Measurements from ENCODE around the gene POR.
"Not testable (repeated sequence)": the region's sequence is repeated elsewhere in the genome, so short reads cannot be mapped to it uniquely, and the experiment has no call there.

The POR gene

GRCh38 chr7:75914655-75915415 lies at the start of gene POR:
POR (plus strand) TSS chr7:75915155; CDS start chr7:75954002, 38,847 bp downstream.
- peak; percentile 98 for DNase-seq (ENCODE audit: low spot score)

- DNase-seq (ENCODE audit: low spot score) = no peak
Observed at GRCh38 chr7:75866114-75866488, 48.9 kb upstream of the POR start.

GRCh38 chr7:75866489-75867389 lies 48.2 kb upstream of the POR start:
- peak; percentile 79 for DNase-seq (ENCODE audit: low spot score)

- no peak for DNase-seq (ENCODE audit: low spot score)
Observed at GRCh38 chr7:75867390-75867717, 47.6 kb upstream of the POR start.

GRCh38 chr7:75868153-75868552 lies 46.8 kb upstream of the POR start:
- DNase-seq (ENCODE audit: low spot score) = no peak

GRCh38 chr7:75869776-75870379 lies 45.1 kb upstream of the POR start:
- DNase-seq (ENCODE audit: low spot score) = no peak

GRCh38 chr7:75870557-75871161 lies 44.3 kb upstream of the POR start:
- DNase-seq (ENCODE audit: low spot score) = no peak

- DNase-seq (ENCODE audit: low spot score) = no peak
Observed at GRCh38 chr7:75872073-75872782, 42.7 kb upstream of the POR start.

GRCh38 chr7:75874180-75874579 lies 40.8 kb upstream of the POR start:
- DNase-seq (ENCODE audit: low spot score) = not testable (repeated sequence)

GRCh38 chr7:75875113-75876080 lies 39.6 kb upstream of the POR start:
- DNase-seq (ENCODE audit: low spot score) = no peak

GRCh38 chr7:75876126-75876881 lies 38.7 kb upstream of the POR start:
- DNase-seq (ENCODE audit: low spot score) = no peak

- DNase-seq (ENCODE audit: low spot score) = no peak
Observed at GRCh38 chr7:75878312-75878768, 36.6 kb upstream of the POR start.

- DNase-seq (ENCODE audit: low spot score) = peak; percentile 100
Observed at GRCh38 chr7:75878769-75879611, 36.0 kb upstream of the POR start, which contains the start of gene RHBDD2. RHBDD2 (plus strand) TSS chr7:75879034; CDS start chr7:75879083, 49 bp downstream.

- peak; percentile 31 for DNase-seq (ENCODE audit: low spot score)
Observed at GRCh38 chr7:75879771-75880184, 35.2 kb upstream of the POR start.

GRCh38 chr7:75880242-75880641 lies 34.7 kb upstream of the POR start:
- DNase-seq (ENCODE audit: low spot score) = no peak

- no peak for DNase-seq (ENCODE audit: low spot score)
Observed at GRCh38 chr7:75881436-75882095, 33.4 kb upstream of the POR start.

GRCh38 chr7:75883265-75883824 lies 31.6 kb upstream of the POR start:
- not testable (repeated sequence) for DNase-seq (ENCODE audit: low spot score)

- no peak for DNase-seq (ENCODE audit: low spot score)
Observed at GRCh38 chr7:75884476-75884875, 30.5 kb upstream of the POR start.
